Sigmoid colon (tissue), 3 donors: ENCODE results near the gene ISOC2.

Experiments used
- POLR2A ChIP-seq, 2 donors: fragments of 450-650 bp; IDR thresholded peaks; one replicate each; pipeline ENCODE4 v1.6.1; 2016; ENCODE audit warnings: antibody characterized with exemption in 2 of 2, mild to moderate bottlenecking in 2 of 2, moderate library complexity in 2 of 2
- TF ChIP-seq, protein P1 (sequence below), 4 experiments: fragments of 450-650 bp in 3 of 4; fragments of 200-600 bp in 1 of 4; IDR thresholded peaks; one replicate each; pipeline ENCODE4 v1.5.1; 2016 to 2019; ENCODE audit warnings: antibody characterized with exemption in 4 of 4, mild to moderate bottlenecking in 3 of 4, moderate library complexity in 2 of 4

DNA sequence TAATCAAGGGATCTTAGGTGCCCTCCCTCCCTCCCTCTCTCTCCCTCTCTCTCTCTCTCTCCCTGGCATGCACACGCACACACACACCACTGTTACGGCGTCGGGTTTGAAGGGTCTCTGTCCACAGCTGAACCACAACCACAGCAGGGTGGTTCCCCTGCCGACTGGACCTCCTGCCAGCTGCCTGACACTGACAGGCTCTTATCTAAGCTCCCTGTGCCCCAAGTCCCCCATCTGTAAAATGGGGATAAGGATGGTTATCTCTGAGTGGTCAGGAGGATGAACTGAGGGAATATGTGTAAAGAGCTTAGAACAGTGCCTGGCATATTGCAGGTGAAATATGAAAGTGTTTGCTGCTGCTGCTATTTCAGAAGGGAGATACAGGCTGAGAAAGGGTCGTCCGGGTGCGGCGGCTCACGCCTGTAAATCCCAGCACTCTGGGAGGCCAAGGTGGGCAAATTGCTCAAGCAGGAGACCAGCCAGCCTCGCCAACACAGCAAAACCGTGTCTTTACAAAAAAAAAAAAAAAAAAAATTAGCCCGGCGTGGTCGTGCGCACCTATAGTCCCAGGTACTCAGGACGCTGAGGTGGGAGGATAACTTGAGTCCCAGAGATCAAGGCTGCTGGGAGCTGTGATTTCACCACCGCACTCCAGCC lies 17.5 kb downstream of the ISOC2 start:
- no peak for TF ChIP-seq POLR2A (IDR thresholded peaks at IDR 0.05)
- TF ChIP-seq, protein P1, sequence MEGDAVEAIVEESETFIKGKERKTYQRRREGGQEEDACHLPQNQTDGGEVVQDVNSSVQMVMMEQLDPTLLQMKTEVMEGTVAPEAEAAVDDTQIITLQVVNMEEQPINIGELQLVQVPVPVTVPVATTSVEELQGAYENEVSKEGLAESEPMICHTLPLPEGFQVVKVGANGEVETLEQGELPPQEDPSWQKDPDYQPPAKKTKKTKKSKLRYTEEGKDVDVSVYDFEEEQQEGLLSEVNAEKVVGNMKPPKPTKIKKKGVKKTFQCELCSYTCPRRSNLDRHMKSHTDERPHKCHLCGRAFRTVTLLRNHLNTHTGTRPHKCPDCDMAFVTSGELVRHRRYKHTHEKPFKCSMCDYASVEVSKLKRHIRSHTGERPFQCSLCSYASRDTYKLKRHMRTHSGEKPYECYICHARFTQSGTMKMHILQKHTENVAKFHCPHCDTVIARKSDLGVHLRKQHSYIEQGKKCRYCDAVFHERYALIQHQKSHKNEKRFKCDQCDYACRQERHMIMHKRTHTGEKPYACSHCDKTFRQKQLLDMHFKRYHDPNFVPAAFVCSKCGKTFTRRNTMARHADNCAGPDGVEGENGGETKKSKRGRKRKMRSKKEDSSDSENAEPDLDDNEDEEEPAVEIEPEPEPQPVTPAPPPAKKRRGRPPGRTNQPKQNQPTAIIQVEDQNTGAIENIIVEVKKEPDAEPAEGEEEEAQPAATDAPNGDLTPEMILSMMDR (IDR thresholded peaks at IDR 0.05) = no peak
